ENCODE data around the gene NOLC1.

NOLC1 gene

DNA sequence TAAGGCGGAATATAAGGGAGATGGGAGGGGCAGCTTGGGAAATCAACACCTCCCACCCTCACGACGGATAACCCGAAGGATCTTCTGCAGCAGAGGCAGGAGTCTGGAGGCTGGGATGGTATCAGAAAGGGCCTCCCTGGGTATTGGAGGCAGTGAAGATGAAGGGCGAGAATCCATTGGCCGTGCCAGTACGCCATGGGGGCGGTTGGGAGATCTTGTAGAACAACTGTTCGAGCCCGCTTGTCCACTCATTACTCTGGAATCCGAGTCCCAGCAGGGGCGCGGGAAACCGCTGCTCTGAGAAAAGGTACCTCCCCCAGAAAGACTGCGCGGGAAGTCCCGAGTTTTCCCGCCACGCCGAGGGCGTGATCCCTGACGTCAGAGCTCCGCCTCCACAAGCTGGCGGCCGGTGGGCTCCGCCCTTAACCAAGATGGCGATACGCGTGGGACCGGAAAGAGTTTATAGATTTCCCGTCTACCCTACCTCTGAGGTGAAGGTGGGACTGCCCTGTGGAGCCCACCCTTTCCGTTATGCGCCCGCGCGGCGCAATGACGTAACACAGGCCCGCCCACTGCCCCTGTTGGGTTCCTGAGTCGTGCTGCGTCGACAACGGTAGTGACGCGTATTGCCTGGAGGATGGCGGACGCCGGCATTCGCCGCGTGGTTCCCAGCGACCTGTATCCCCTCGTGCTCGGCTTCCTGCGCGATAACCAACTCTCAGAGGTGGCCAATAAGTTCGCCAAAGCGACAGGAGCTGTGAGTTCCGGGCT, at the start of gene NOLC1:
Gene NOLC1, plus strand, starts transcription at position 616 of the 771 bp plus-strand sequence. Its CDS starts 22 bp downstream, at position 638.
- DNase-seq: peak; percentile 100

DNA sequence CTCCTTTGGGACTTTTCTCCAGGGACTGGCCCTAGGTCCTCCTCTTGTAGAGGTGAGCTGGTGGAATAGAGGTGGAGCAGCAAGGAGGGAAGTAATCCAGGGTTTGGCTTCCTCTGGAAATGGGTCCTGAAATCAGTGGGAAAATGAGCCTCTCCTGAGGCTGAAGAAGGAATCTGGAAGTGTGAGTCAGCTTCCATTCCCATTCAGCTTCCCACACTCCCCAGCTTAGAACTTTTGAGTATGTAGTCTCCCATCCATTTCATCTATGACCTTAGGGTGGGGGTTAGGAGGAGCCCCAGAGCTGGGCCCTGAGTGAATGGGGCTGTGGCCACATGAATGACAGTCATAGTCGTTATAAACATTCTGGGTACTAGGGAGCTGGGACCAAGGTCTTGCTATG, 49.8 kb upstream of the NOLC1 start:
- no peak for DNase-seq

DNA sequence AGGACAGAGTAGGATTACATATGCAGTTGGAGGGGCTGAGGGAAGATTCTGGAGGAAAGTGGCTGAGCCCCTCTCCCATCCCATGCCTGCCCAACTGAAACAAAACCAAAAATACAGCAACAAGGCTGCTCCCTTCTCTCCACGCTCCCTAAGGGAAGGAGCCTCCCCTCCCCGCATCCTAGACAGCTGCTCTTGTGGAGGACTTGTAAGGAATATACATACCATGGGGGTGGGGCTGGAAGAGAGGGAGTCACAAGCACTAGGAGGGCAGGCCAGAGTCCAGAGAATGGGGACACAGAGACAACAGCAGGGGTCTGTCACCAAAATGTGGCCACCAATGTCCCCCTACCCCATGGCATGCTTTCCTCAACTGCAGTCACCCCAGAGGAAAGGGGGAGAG, 45.2 kb upstream of the NOLC1 start:
- DNase-seq: no peak

DNA sequence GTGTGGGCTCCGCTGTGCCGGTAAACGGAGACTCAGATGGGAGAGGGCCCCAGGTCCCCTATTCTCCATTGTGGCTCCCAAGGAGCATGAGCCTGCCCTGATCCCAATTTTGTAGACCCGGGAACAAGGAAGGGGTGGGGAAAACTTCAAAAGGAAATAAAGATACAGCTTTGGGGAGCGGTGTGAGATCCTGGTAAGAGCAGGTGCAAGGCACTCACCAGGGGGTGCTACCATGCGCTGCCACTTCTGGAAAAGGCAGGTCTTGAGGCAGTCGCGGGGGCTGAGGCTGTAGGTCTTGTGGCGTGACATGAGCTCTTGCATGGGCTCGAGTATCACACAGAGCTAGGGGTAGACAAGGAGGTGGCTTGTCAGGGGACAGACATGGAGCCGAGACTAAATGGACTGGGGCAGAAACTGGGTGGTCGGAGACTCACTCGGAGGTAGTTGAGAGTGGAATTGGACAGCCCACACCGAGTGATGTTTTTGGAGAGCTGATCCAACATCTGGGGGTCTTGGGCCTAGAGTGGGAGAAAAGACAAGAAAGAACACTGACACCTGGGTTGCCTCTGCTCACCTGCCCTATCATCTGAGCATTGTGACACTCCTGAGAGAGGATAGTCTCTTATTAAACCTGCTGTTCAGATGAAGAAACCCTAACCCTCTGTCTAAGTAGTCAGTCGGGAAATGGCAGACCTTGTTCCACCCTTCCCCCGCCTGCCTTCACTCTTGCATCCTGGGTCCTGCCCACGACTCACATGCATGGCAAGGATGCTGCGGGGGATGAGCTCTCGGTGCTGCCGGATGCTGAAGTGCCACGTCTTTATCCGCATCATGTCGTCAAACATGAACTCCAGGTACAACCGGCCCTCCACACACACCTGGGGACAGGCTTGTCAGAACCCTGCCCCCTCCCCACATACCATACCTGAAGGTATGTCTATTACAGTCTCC, 42.7 kb upstream of the NOLC1 start:
- no peak for DNase-seq

- DNase-seq: no peak
These were observed 40.9 kb upstream of the NOLC1 start for GRCh38 chr10:102111276-102111675.

DNA sequence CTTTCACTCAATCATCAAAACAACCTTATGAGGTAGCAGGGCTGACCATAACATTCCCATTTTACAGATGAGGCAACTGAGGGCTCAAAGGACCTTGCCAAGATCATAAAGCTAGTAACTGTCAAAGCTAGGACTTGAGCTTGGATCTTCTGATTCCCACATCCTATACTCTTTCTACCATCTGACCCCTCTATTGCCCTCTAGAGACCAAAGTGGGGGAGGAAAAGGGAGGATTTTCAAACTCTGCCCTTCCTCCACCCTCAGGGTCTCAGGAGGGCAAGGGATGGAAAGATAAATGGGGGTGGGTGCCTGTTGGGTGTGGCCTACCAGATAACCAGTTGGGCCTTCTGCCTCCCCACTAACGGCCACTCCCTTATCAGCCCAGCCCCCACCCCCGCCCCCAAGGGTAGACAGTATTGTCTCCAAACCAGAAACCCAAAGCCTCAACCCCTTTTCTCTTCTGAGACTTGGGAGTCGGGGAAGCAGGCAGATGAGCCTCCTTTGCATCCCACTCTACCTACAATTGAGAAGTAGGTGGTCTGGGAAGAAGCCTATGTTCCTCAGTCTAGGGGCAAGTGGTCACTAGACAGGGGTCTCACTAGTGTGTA, 39.9 kb upstream of the NOLC1 start:
- DNase-seq: no peak

GRCh38 chr10:102113261-102113955, 38.8 kb upstream of the NOLC1 start:
- DNase-seq: no peak

- DNase-seq: no peak
These were observed 38.0 kb upstream of the NOLC1 start for GRCh38 chr10:102113956-102114857.

- DNase-seq: peak; percentile 85
These were observed 37.1 kb upstream of the NOLC1 start for GRCh38 chr10:102114861-102115618.

DNA sequence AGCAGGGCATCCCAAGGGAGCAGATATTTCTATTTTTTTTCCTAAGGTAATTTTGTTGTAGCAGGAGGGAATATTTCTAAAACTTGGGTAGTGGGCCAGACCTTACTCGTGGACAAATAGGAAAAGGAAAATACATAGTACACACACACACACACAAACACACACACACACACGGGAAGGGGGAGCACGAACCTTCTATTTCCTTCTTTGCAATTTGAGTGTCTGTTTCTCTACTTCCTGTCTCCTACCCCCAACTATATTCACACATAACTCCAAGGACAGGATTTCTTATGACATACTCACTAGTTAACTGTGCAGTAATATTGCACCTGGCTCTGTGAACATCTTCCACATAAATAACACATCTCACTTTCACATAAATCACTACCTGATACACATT, 36.4 kb upstream of the NOLC1 start:
- no peak for DNase-seq

GRCh38 chr10:102116656-102117055, 35.5 kb upstream of the NOLC1 start:
- DNase-seq: no peak

GRCh38 chr10:102117391-102118159, 34.6 kb upstream of the NOLC1 start:
- DNase-seq: peak; percentile 76

DNA sequence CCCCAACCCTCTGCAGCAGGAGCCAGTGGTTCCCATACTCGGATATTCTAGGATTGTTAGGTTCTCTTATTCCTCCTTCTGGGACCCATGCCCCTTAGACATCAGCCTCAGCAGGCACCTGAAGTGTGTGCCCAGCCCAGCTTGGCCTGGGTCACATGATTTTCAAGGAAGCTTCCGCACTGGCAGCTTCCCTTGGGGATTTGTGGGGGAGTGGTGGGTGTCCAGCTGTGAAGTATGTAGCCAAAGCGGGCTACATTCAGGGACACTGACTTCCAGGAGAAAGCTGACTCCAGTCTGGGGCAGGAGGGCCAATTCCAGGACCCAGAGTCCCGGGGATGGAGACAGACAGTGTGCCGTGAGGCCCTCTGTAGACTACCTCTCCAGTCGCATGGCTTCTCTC, 33.3 kb upstream of the NOLC1 start:
- no peak for DNase-seq

DNA sequence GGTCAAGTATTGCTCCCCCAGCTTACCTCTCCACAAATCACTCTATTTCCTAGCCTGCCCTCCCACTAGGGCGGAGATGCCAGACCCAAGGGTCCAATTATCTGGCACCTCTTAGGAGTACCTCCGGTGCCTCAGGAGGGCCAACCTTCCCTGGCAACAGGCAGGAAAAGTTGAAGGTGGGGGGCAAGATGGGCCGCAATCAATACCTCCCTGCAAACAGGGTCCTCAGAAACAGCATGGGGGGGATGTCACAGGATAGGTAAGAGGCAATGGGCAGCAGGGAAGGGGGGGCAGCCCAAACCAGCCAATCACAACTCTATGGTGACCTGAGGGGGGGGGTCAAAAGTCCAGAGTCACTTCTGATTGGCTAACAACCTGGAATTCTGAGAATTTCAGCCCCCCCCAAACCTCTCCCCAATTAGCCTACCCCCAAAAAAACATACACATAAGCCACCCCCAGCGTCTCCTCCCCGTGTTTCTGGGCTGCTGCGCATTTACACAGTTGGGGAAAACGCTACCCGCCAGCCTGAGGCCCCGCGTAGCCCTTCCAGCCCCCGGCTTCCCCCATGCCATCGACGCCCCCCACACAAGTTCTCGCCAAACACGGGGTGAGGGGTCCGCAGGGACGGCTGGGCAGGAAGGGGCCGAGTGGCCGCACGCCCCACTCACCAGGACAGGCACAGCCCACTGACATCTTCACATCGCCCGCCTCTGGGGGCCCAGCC, 32.6 kb upstream of the NOLC1 start:
- DNase-seq: peak; percentile 61

GRCh38 chr10:102120142-102120990, 31.8 kb upstream of the NOLC1 start, which contains the start of gene LDB1:
LDB1 (minus strand) TSS chr10:102120368; CDS start chr10:102120110, 258 bp downstream.
- DNase-seq: peak; percentile 58

- DNase-seq: no peak
These were observed 31.0 kb upstream of the NOLC1 start for GRCh38 chr10:102120991-102121738.

DNA sequence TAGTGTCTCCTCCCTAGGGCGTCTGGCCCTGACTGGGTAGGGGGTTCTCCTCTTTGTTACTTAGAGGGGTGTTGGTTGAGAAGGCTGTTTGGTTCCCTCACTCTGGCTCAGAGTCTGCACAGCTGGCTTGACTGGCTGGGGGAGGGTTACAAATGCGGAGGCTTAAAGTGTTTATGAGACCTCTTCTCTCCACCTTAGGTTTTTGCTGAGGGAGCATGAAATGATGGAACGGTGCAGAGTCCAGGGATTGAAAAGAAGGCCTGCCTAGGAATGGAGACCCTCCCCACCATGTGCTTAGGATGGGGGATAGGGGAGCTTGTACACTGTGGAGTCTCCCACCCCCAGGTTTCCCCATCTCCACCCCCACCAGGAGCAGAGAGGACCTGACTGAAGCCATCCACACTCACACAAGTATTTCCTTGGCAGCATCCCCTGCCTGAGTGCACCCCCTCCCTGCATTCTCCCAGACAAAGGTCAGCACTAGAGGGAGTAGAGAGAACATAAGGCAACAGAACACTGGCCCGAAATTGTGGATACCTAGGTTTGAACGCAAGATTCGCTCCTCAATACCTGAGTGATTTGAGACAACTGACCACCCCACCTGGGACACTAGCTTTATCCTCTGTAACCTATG, 30.3 kb upstream of the NOLC1 start:
- no peak for DNase-seq
